Measurements from ENCODE around the gene MPDU1. TPM values are rescaled to one million over a fixed set of nuclear protein-coding genes. Genes with fewer than 3 reads are reported as not detected.

MPDU1 gene
- total and polyA plus RNA-seq, 4 donors, result 55.3 to 136 (median 91.2) TPM

DNA sequence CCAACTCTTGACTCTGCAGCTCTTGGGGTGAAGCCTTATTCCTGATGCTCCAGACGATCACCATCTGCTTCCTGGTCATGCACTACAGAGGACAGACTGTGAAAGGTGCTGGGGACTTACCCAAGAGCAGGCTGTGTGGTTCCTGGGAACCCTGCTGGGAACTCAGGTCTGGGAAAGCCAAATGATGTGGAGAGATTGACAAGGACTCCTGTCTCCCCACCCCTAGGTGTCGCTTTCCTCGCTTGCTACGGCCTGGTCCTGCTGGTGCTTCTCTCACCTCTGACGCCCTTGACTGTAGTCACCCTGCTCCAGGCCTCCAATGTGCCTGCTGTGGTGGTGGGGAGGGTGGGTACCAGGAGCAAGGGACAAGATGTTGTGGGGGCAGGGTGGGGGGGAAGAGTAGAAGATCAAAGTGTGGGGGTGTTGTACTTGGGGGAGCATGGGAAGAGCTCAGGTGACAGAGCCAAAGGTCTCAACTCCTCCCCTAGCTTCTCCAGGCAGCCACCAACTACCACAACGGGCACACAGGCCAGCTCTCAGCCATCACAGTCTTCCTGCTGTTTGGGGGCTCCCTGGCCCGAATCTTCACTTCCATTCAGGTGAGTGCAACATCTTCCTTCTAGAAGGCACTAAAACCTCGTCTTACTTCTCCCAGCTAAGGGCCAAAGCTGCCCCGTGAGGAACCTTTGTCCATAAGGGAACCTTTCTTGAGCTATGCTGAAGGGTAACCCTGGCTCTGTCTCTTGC is 3.2 kb downstream of the MPDU1 start:
- TF ChIP-seq, protein P1, sequence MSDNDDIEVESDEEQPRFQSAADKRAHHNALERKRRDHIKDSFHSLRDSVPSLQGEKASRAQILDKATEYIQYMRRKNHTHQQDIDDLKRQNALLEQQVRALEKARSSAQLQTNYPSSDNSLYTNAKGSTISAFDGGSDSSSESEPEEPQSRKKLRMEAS (IDR thresholded peaks at IDR 0.05), result no peak
- TF ChIP-seq RAD21 (IDR thresholded peaks at IDR 0.05) (peak; percentile 31 to 57), RXRA (IDR thresholded peaks at IDR 0.05) (no peak)
- Histone ChIP-seq H3K9ac (ENCODE audit: low read depth in 1 of 2, low read length in 2 of 2) (no peak overlapping the region), H3K4me1 (ENCODE audit: control insufficient read depth in 4 of 4, insufficient read depth in 4 of 4, low read length in 3 of 4) (peaks cover 5 to 30% (median 16%) of the 10 kb centered on the region in 4 donors), H3K36me3 (ENCODE audit: control insufficient read depth in 4 of 4, insufficient read depth in 3 of 4, low read depth in 1 of 4, low read length in 3 of 4) (peaks cover 7 to 24% (median 10%) of the 10 kb centered on the region in 4 donors), H3K9me3 (ENCODE audit: control insufficient read depth in 4 of 4, low read length in 3 of 4) (no peaks in the 10 kb centered on the region), H3K27ac (ENCODE audit: low read depth in 1 of 2, low read length in 2 of 2) (no peak overlapping the region), H3K27me3 (ENCODE audit: control insufficient read depth in 4 of 4, insufficient read depth in 4 of 4, low read length in 3 of 4) (no peaks in the 10 kb centered on the region), H3K4me3 (ENCODE audit: low read depth in 1 of 3, low read length in 3 of 3) (no peak overlapping the region)
- DNase-seq (ENCODE audit: low spot score), result peak; percentile 57
- WGBS, result 74% methylated on average over 9 of the region's 9 CpGs

DNA sequence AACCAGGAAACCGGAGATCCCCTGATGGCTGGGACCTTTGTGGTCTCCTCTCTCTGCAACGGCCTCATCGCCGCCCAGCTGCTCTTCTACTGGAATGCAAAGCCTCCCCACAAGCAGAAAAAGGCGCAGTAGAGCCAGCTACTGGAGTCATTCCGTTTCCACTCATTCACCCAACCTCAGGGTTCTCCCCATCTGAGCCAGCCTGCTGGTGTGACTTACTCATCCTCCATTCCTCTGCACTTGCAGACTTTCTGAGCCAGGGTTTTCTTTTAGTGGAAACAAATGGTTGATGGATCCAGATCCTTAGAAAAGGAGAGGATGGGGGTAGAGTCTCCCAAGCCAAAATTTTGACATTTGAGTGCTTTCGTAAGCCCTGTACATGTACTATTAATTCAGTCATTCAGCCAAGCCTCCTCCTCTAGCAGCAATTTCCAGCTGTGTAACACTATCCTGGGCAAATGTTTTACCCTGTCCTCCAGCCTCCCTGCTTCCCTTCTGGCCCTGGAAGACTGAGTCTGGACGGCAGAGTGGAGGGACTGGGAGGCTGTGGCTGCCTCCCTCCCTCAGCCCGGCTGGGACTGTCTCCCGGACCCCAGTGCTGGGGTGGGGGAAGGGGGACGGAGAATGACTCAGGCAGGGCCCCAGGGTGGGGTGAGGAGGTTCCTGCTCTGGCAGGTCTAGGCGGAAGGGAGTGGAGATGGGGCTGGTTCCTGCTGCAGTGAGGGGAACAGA is 3.9 kb downstream of the MPDU1 start:
- no peak for DNase-seq (ENCODE audit: low spot score)
- no peak overlapping the region for H3K4me3 ChIP-seq (ENCODE audit: low read depth in 1 of 3, low read length in 3 of 3)
- peaks cover 14 to 31% (median 17%) of the 10 kb centered on the region in 4 donors for H3K36me3 ChIP-seq (ENCODE audit: control insufficient read depth in 4 of 4, insufficient read depth in 3 of 4, low read depth in 1 of 4, low read length in 3 of 4)
- 87% methylated on average over 12 of the region's 12 CpGs for WGBS
- TF ChIP-seq EGR1 (IDR thresholded peaks at IDR 0.05; ENCODE audit: low read depth in 2 of 2), result no peak
- TF ChIP-seq FOXA1 (IDR thresholded peaks at IDR 0.05), result no peak
- TF ChIP-seq CTCF (IDR thresholded peaks at IDR 0.05; ENCODE audit: low read depth, low read length, missing input control), result no peak
- TF ChIP-seq RXRA (IDR thresholded peaks at IDR 0.05), result no peak
- TF ChIP-seq RAD21 (IDR thresholded peaks at IDR 0.05), result no peak
- TF ChIP-seq JUND (IDR thresholded peaks at IDR 0.05), result no peak
- no peak for TF ChIP-seq REST (IDR thresholded peaks at IDR 0.05)
- TF ChIP-seq YY1 (IDR thresholded peaks at IDR 0.05), result no peak
- TF ChIP-seq, protein P1 (IDR thresholded peaks at IDR 0.05), result no peak
- H3K9me3 ChIP-seq (ENCODE audit: control insufficient read depth in 4 of 4, low read length in 3 of 4), result no peaks in the 10 kb centered on the region
- H3K27ac ChIP-seq (ENCODE audit: low read depth in 1 of 2, low read length in 2 of 2), result no peak overlapping the region
- peaks cover 3 to 23% (median 12%) of the 10 kb centered on the region in 4 donors for H3K4me1 ChIP-seq (ENCODE audit: control insufficient read depth in 4 of 4, insufficient read depth in 4 of 4, low read length in 3 of 4)
- H3K27me3 ChIP-seq (ENCODE audit: control insufficient read depth in 4 of 4, insufficient read depth in 4 of 4, low read length in 3 of 4), result no peaks in the 10 kb centered on the region
- no peak overlapping the region for H3K9ac ChIP-seq (ENCODE audit: low read depth in 1 of 2, low read length in 2 of 2)
